Measurements from ENCODE around the gene HS3ST4.

DNA sequence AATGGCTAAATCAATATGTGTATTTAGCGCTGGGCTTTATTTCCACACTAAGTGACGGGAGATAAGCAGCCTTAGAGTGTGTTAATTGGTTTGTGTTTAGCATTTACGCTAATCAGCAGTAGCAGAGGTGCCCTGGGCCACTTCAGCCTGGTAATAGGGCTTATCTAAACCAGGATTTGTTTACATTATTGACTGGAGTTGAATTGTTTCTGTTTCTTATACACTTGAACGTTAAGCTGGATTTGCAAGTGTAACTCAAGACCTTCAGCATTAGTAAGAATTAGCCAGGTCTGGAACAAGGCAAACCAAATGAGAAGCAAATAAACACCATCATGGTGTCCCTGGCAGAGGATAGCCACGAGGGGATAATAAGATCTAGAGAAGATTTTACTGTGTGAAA, 313.6 kb downstream of the HS3ST4 start:
- TF ChIP-seq BMI1 (IDR thresholded peaks at IDR 0.05; ENCODE audit: borderline replicate concordance) = no peak
- TF ChIP-seq MYC (IDR thresholded peaks at IDR 0.05; ENCODE audit: insufficient read depth, insufficient read length, insufficient replicate concordance, low read length, severe bottlenecking) = no peak
- no peak for TF ChIP-seq TAF1 (IDR thresholded peaks at IDR 0.05; ENCODE audit: borderline replicate concordance, low read depth, low read length)
- TF ChIP-seq ETV6 (conservative IDR thresholded peaks at IDR 0.05 in 1 of 2, IDR thresholded peaks at IDR 0.05 in 1 of 2; ENCODE audit: borderline replicate concordance in 1 of 2, low read depth in 1 of 2) = no peak
- TF ChIP-seq, protein P1, sequence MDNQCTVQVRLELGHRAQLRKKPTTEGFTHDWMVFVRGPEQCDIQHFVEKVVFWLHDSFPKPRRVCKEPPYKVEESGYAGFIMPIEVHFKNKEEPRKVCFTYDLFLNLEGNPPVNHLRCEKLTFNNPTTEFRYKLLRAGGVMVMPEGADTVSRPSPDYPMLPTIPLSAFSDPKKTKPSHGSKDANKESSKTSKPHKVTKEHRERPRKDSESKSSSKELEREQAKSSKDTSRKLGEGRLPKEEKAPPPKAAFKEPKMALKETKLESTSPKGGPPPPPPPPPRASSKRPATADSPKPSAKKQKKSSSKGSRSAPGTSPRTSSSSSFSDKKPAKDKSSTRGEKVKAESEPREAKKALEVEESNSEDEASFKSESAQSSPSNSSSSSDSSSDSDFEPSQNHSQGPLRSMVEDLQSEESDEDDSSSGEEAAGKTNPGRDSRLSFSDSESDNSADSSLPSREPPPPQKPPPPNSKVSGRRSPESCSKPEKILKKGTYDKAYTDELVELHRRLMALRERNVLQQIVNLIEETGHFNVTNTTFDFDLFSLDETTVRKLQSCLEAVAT (IDR thresholded peaks at IDR 0.05) = no peak
- no peak for TF ChIP-seq HDAC2 (IDR thresholded peaks at IDR 0.05)
- TF ChIP-seq, protein P2, sequence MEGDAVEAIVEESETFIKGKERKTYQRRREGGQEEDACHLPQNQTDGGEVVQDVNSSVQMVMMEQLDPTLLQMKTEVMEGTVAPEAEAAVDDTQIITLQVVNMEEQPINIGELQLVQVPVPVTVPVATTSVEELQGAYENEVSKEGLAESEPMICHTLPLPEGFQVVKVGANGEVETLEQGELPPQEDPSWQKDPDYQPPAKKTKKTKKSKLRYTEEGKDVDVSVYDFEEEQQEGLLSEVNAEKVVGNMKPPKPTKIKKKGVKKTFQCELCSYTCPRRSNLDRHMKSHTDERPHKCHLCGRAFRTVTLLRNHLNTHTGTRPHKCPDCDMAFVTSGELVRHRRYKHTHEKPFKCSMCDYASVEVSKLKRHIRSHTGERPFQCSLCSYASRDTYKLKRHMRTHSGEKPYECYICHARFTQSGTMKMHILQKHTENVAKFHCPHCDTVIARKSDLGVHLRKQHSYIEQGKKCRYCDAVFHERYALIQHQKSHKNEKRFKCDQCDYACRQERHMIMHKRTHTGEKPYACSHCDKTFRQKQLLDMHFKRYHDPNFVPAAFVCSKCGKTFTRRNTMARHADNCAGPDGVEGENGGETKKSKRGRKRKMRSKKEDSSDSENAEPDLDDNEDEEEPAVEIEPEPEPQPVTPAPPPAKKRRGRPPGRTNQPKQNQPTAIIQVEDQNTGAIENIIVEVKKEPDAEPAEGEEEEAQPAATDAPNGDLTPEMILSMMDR (IDR thresholded peaks at IDR 0.05 in 2 of 3, conservative IDR thresholded peaks at IDR 0.05 in 1 of 3; ENCODE audit: control insufficient read depth in 2 of 3, extremely low read depth in 1 of 3, insufficient read depth in 1 of 3, low read depth in 3 of 3, low read length in 3 of 3) = no peak
- TF ChIP-seq EP300 (IDR thresholded peaks at IDR 0.05; ENCODE audit: borderline replicate concordance in 1 of 2, control insufficient read depth in 1 of 2, low read depth in 2 of 2, low read length in 2 of 2) = no peak
- no peak for TF ChIP-seq PAX5 (IDR thresholded peaks at IDR 0.05; ENCODE audit: borderline replicate concordance, low read depth, low read length)
- no peak for TF ChIP-seq ZNF274 (IDR thresholded peaks at IDR 0.05; ENCODE audit: insufficient read depth, insufficient read length)
- TF ChIP-seq CHD1 (IDR thresholded peaks at IDR 0.05; ENCODE audit: low read depth, low read length) = no peak
- no peak for TF ChIP-seq HDGF (IDR thresholded peaks at IDR 0.05)

All from GM12878 (cell line).